ENCODE results near the gene A1BG.

DNA sequence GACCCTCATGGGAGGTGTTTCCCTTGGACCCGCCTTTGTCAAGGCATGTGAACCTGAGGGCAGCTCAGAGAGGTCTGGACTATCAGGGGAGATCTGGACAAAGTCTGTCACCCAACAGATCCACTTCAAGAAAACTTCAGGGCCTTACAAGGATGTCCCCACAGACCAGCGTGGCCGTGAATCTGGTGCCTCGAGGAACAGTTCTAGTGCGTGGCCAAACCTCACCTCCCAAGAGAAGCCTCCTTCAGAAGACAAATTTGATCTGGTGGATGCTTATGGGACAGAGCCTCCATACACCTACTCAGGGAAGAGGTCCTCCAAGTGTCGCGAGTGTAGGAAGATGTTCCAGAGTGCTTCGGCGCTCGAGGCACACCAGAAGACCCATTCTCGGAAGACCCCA lies 15.0 kb downstream of the A1BG start:
- TF ChIP-seq, protein P1, sequence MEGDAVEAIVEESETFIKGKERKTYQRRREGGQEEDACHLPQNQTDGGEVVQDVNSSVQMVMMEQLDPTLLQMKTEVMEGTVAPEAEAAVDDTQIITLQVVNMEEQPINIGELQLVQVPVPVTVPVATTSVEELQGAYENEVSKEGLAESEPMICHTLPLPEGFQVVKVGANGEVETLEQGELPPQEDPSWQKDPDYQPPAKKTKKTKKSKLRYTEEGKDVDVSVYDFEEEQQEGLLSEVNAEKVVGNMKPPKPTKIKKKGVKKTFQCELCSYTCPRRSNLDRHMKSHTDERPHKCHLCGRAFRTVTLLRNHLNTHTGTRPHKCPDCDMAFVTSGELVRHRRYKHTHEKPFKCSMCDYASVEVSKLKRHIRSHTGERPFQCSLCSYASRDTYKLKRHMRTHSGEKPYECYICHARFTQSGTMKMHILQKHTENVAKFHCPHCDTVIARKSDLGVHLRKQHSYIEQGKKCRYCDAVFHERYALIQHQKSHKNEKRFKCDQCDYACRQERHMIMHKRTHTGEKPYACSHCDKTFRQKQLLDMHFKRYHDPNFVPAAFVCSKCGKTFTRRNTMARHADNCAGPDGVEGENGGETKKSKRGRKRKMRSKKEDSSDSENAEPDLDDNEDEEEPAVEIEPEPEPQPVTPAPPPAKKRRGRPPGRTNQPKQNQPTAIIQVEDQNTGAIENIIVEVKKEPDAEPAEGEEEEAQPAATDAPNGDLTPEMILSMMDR (IDR thresholded peaks at IDR 0.05): no peak
- TF ChIP-seq POLR2A (IDR thresholded peaks at IDR 0.05): no peak
- no peak for TF ChIP-seq EP300 (IDR thresholded peaks at IDR 0.05)

All from sigmoid colon (tissue), 4 donors.